Epithelial cell of proximal tubule (primary cell): ENCODE measurements around the gene RAPGEF3. TPM values are rescaled to one million over a fixed set of nuclear protein-coding genes. Genes with fewer than 3 reads are reported as not detected.

Source experiments
- DNase-seq: peaks from one replicate; pipeline ENCODE4 v3.0.0-alpha.2; 2011; ENCODE audit warnings: low read depth
- H3K4me3 ChIP-seq: 2 replicates; pipeline ENCODE4 v1.5.1; 2011; ENCODE audit warnings: low read depth, mild to moderate bottlenecking, low read length
- total RNA-seq: library from RNA; depleted of rRNA; stranded (reverse); fragments of >200 nt; gene quantifications from 2 replicates; pipeline ENCODE4 v1.2.3, GENCODE V29; 2015
- TF ChIP-seq, protein P1 (sequence below): conservative IDR thresholded peaks from 2 replicates; pipeline ENCODE4 v1.5.1; 2012; ENCODE audit warnings: low read depth, mild to moderate bottlenecking, low read length

RAPGEF3 gene
- total RNA-seq, 1 donor from 2014 or later, result 102 TPM

DNA sequence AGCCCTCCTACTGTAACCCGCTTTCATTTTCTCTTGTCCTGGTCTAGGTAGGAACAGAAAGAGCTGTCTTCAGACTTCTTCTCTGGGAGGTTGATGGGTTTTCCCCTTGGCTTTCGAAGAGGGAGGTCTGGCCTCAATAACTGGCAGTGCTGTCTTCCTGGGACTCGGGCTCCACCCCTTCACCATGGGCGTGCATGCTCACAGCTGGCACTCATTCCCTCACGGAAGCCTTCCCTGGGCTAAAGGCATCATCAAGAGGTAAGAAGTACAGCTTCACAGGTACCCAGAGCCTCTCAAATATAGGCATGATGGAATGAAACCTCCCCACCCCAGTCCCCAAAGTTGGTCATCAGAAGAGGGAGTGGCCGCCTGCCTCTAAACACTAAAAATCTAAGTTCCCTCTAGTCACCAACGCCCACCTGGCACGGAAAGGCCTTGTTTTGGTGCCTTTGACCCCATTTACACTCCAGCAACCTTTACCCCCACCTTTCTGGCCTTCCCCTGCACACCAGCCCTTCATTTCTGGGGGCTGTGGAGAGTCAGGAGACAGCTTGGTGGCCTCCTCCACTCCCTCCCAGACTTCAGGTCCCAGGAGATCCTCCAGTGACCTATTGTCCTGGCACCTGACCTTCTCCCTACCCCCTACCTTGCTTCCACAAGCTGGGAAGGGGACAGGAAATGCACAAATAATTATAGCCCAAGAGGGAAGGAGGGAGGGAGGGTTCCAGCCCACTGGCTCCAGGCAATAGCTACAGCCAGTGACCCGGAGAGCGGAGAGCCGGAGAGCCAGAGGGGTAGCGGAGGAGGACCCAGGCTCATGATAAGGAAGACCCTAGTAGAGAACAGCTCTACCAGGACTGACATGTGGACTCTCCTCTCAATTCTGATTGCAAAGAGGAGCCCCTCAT lies 2.8 kb downstream of the RAPGEF3 start:
- TF ChIP-seq, protein P1, sequence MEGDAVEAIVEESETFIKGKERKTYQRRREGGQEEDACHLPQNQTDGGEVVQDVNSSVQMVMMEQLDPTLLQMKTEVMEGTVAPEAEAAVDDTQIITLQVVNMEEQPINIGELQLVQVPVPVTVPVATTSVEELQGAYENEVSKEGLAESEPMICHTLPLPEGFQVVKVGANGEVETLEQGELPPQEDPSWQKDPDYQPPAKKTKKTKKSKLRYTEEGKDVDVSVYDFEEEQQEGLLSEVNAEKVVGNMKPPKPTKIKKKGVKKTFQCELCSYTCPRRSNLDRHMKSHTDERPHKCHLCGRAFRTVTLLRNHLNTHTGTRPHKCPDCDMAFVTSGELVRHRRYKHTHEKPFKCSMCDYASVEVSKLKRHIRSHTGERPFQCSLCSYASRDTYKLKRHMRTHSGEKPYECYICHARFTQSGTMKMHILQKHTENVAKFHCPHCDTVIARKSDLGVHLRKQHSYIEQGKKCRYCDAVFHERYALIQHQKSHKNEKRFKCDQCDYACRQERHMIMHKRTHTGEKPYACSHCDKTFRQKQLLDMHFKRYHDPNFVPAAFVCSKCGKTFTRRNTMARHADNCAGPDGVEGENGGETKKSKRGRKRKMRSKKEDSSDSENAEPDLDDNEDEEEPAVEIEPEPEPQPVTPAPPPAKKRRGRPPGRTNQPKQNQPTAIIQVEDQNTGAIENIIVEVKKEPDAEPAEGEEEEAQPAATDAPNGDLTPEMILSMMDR, result no peak
- H3K4me3 ChIP-seq, result peak overlapping the region; percentile 86
- DNase-seq, result no peak

DNA sequence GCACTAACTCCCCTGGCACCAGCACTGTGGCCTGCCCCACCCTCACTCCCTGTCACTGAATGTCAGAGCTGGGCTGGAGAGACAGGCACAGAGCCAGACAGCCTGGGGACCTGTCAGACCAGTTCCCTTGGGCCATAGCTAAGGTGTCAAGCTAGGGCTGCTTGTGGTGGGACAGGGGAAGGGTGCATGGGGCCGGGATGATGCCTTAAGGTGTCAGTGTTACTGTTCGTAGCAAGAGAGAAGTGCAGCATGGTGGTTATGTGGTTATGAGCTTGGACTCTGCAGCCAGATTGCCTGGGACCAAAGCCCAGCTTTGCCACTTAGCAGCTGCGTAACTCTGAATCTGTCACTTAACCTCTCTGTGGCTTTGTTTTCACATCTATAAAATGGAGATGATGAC lies 3.8 kb downstream of the RAPGEF3 start:
- no peak for DNase-seq
- H3K4me3 ChIP-seq, result peak overlapping the region; percentile 86
- TF ChIP-seq, protein P1, result no peak

DNA sequence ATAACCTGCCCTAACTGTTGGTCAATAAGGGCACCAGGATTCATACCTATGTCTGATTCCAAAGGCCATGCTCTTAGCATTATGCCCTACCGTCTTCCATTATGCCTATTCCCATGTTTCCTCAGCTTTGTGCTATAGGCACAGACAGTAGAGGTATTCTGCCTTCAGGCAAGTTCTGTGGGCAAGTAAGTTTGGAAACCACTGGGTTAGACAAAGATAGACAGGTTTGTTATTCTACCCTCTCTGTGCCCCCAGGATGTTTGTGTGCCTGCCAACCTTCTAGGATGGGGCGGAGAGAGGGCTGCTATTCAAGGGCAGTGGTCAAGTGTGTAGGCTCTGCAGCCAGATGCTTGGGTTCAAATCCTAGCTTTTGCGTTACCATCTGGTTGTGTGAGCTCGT lies 4.6 kb downstream of the RAPGEF3 start:
- DNase-seq, result no peak
- TF ChIP-seq, protein P1, result no peak
- no peak overlapping the region for H3K4me3 ChIP-seq

DNA sequence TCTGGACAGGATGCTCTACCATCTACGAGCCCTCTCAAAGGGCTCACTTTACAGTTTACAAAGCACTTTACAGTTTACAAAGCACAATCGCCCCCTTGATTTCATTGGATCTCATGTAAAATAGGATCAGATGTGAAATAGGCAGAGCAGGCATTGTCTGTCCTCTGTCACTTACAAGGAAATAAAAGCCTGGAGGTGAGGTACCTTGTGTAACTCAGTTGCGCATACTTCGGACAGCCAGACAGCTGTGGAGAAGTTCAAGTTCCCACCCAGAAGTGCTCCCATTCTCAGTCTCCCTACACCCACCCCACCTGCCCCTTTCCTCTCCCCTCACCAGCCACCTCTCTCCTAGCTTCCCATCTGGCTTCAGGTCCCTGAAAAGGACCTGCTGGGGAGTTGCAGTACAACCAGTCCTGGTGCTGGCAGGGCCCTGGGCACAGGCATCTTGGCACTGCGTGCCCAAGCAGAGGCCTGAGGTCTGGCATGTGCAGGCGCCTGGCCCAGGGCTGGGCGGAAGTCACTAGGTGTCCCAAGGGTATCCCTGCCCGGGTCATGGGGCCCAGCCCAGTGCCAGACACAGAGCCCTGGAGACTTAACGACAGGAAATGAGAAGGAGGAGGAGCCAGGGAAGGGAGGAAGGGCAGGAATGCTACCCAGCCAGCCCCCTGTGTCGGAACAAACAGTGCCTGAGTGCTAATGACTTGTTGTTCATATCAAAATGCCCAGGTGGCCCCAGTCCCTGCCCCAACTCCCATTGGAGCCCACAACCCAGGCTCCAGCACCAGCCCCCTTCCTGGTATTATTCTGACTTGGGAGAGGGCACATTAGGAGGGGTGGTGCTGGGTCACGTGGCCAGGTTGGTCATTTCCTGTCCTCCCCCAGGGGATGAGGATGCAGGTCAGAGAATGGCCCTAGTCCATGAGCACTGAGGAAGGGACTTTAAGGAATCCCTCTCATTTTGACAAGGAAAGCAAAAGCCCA lies 5.4 kb downstream of the RAPGEF3 start:
- peak overlapping the region; percentile 17 for H3K4me3 ChIP-seq
- DNase-seq, result no peak
- TF ChIP-seq, protein P1, result no peak

DNA sequence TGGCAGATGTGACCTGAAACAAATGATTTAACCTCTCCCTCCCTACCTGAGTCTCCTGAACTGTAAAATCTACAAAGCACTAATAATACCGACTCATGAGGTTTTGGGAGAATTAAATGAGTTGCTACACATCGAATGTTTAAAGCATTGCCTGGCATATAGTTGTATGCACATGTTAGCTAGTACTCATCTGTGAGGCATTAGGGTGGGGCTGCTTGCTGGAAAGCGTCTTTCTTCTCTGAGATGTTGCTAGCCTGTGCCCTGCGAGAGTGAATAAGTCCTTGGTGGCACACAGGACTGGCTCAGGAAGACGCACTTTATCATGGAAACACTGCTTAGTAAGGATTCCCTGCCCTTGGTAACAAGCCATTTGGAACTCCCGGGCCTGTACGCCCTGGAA lies 6.1 kb downstream of the RAPGEF3 start:
- TF ChIP-seq, protein P1, result no peak
- DNase-seq, result no peak
- no peak overlapping the region for H3K4me3 ChIP-seq

DNA sequence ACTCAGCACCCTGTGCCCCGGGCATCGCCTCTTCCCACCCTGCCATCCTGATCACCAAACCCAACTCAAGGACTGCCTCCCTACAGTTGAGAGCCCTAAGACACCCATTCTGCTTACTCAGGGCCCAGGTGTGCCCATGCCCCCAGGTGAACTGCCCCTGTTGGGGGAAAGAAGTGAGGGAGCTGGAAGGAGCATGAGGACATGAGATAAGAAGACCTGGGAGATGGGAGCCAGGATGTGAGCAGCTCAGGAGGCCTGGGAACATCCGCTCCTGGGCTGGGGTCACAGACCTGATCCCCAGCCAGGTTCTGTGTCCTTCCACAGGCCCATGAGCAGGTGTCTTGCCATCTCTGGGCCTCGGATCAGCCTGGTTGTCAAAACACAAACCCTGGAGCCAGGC lies 6.6 kb downstream of the RAPGEF3 start:
- TF ChIP-seq, protein P1, result no peak
- DNase-seq, result no peak
- no peak overlapping the region for H3K4me3 ChIP-seq
